Immature natural killer cell (primary cell): Measurements from ENCODE around the gene GMDS. TPM values are rescaled to one million over a fixed set of nuclear protein-coding genes. Genes with fewer than 3 reads are reported as not detected.

ENCODE experiments used
- DNase-seq, 3 donors: peaks; one replicate each; pipeline ENCODE4 v3.0.0; 2022; ENCODE audit warnings: mixed read lengths in 1 of 3
- H3K27ac Mint-ChIP-seq, 6 donors: one replicate each; pipeline ENCODE4 v1.8.0; 2020; ENCODE audit warnings: mixed read lengths in 6 of 6, mild to moderate bottlenecking in 5 of 6, inconsistent platforms in 4 of 6, moderate library complexity in 3 of 6
- H3K27me3 Mint-ChIP-seq, 3 donors: one replicate each; pipeline ENCODE4 v1.8.0; 2020 to 2021; ENCODE audit warnings: low read depth in 3 of 3, mild to moderate bottlenecking in 3 of 3, mixed read lengths in 3 of 3, moderate library complexity in 3 of 3, inconsistent platforms in 1 of 3
- H3K36me3 Mint-ChIP-seq, 3 donors: one replicate each; pipeline ENCODE4 v1.8.0; 2020; ENCODE audit warnings: mixed read lengths in 3 of 3, inconsistent platforms in 2 of 3, mild to moderate bottlenecking in 2 of 3
- H3K4me1 Mint-ChIP-seq, 2 donors: one replicate each; pipeline ENCODE4 v1.8.0; 2020; ENCODE audit warnings: inconsistent platforms in 2 of 2, mild to moderate bottlenecking in 2 of 2, mixed read lengths in 2 of 2, moderate library complexity in 1 of 2
- H3K4me3 Mint-ChIP-seq, 5 donors: one replicate each; pipeline ENCODE4 v1.8.0; 2020; ENCODE audit warnings: mild to moderate bottlenecking in 5 of 5, mixed read lengths in 5 of 5, inconsistent platforms in 3 of 5, moderate library complexity in 3 of 5
- H3K9me3 Mint-ChIP-seq, 6 donors: one replicate each; pipeline ENCODE4 v1.8.0; 2020; ENCODE audit warnings: mild to moderate bottlenecking in 6 of 6, mixed read lengths in 6 of 6, inconsistent platforms in 4 of 6, moderate library complexity in 3 of 6
- polyA plus RNA-seq, 3 donors: library from polyadenylated mRNA; unstranded; fragments of 300-500 nt; fragmentation: Illumina TruSeq; gene quantifications; one replicate each; pipeline ENCODE4 v1.2.3, GENCODE V29; 2021

Gene GMDS
- polyA plus RNA-seq, 3 donors from 2014 or later, result 14.1 to 25.4 (median 22.5) TPM

- Mint-ChIP-seq H3K36me3 (peaks cover 4 to 7% (median 6%) of the 10 kb centered on the region in 3 donors), H3K27me3 (peaks cover 0 to 2% (median 2%) of the 10 kb centered on the region in 3 donors), H3K4me1 (peaks cover 0 to 6% of the 10 kb centered on the region in 2 donors), H3K9me3 (no peaks in the 10 kb centered on the region), H3K27ac (no peak overlapping the region), H3K4me3 (no peak overlapping the region)
- DNase-seq, result no peak
These were observed 352.7 kb downstream of the GMDS start for GRCh38 chr6:1892716-1893115.

GRCh38 chr6:1890987-1891386 is 354.4 kb downstream of the GMDS start:
- H3K9me3 Mint-ChIP-seq, result no peaks in the 10 kb centered on the region
- H3K36me3 Mint-ChIP-seq, result peaks cover 3 to 6% (median 4%) of the 10 kb centered on the region in 3 donors
- H3K4me3 Mint-ChIP-seq, result no peak overlapping the region
- peaks cover 0 to 6% of the 10 kb centered on the region in 2 donors for H3K4me1 Mint-ChIP-seq
- H3K27ac Mint-ChIP-seq, result no peak overlapping the region
- no peak for DNase-seq
- peaks cover 0 to 1% (median 0%) of the 10 kb centered on the region in 3 donors for H3K27me3 Mint-ChIP-seq

- Mint-ChIP-seq H3K4me3 (no peak overlapping the region), H3K27me3 (peaks cover 0 to 1% (median 0%) of the 10 kb centered on the region in 3 donors), H3K36me3 (peaks cover 3 to 6% (median 4%) of the 10 kb centered on the region in 3 donors), H3K27ac (no peak overlapping the region), H3K9me3 (no peaks in the 10 kb centered on the region), H3K4me1 (peaks cover 0 to 6% of the 10 kb centered on the region in 2 donors)
- DNase-seq, result no peak
These were observed 355.3 kb downstream of the GMDS start for GRCh38 chr6:1890071-1890470.

GRCh38 chr6:1885576-1886011 is 359.8 kb downstream of the GMDS start:
- no peak for DNase-seq
- Mint-ChIP-seq H3K27me3 (no peaks in the 10 kb centered on the region), H3K9me3 (no peaks in the 10 kb centered on the region)

GRCh38 chr6:1884313-1884712 is 361.1 kb downstream of the GMDS start:
- no peak overlapping the region for H3K4me3 Mint-ChIP-seq
- H3K4me1 Mint-ChIP-seq, result no peaks in the 10 kb centered on the region
- H3K27ac Mint-ChIP-seq, result no peak overlapping the region
- no peaks in the 10 kb centered on the region for H3K27me3 Mint-ChIP-seq
- no peaks in the 10 kb centered on the region for H3K9me3 Mint-ChIP-seq
- DNase-seq, result no peak
- H3K36me3 Mint-ChIP-seq, result peaks cover 0 to 3% (median 0%) of the 10 kb centered on the region in 3 donors

More at GRCh38 chr6:1885576-1886011, 359.8 kb downstream of the GMDS start:
- H3K4me1 Mint-ChIP-seq, result peaks cover 0 to 5% of the 10 kb centered on the region in 2 donors
- no peak overlapping the region for H3K4me3 Mint-ChIP-seq
- H3K36me3 Mint-ChIP-seq, result peaks cover 0 to 4% (median 4%) of the 10 kb centered on the region in 3 donors
- H3K27ac Mint-ChIP-seq, result no peak overlapping the region

GRCh38 chr6:1878330-1878729 is 367.1 kb downstream of the GMDS start:
- Mint-ChIP-seq H3K4me1 (no peaks in the 10 kb centered on the region), H3K9me3 (no peaks in the 10 kb centered on the region), H3K27ac (no peak overlapping the region), H3K36me3 (no peaks in the 10 kb centered on the region), H3K4me3 (no peak overlapping the region), H3K27me3 (peaks cover 0 to 2% (median 0%) of the 10 kb centered on the region in 3 donors)
- DNase-seq, result no peak

GRCh38 chr6:1873781-1874180 is 371.6 kb downstream of the GMDS start:
- Mint-ChIP-seq H3K27me3 (peaks cover 0 to 7% (median 2%) of the 10 kb centered on the region in 3 donors), H3K4me3 (no peak overlapping the region), H3K27ac (no peak overlapping the region), H3K36me3 (no peaks in the 10 kb centered on the region), H3K9me3 (no peaks in the 10 kb centered on the region), H3K4me1 (no peaks in the 10 kb centered on the region)
- no peak for DNase-seq

- H3K4me3 Mint-ChIP-seq, result no peak overlapping the region
These were observed 372.7 kb downstream of the GMDS start for GRCh38 chr6:1872649-1873131.

GRCh38 chr6:1871724-1872315 is 373.6 kb downstream of the GMDS start:
- Mint-ChIP-seq H3K36me3 (no peaks in the 10 kb centered on the region), H3K27me3 (peaks cover 0 to 7% (median 2%) of the 10 kb centered on the region in 3 donors), H3K9me3 (no peaks in the 10 kb centered on the region), H3K4me3 (no peak overlapping the region), H3K27ac (no peak overlapping the region), H3K4me1 (no peaks in the 10 kb centered on the region)
- DNase-seq, result no peak

More at GRCh38 chr6:1872649-1873131, 372.7 kb downstream of the GMDS start:
- Mint-ChIP-seq H3K27ac (no peak overlapping the region), H3K4me1 (no peaks in the 10 kb centered on the region), H3K9me3 (no peaks in the 10 kb centered on the region), H3K36me3 (no peaks in the 10 kb centered on the region), H3K27me3 (peaks cover 0 to 7% (median 2%) of the 10 kb centered on the region in 3 donors)
- no peak for DNase-seq

- H3K9me3 Mint-ChIP-seq, result no peaks in the 10 kb centered on the region
- H3K4me3 Mint-ChIP-seq, result no peak overlapping the region
- DNase-seq, result no peak
- H3K4me1 Mint-ChIP-seq, result no peaks in the 10 kb centered on the region
- no peaks in the 10 kb centered on the region for H3K36me3 Mint-ChIP-seq
- H3K27me3 Mint-ChIP-seq, result peaks cover 0 to 5% (median 2%) of the 10 kb centered on the region in 3 donors
- no peak overlapping the region for H3K27ac Mint-ChIP-seq
These were observed 374.5 kb downstream of the GMDS start for GRCh38 chr6:1870932-1871331.

- Mint-ChIP-seq H3K36me3 (no peaks in the 10 kb centered on the region), H3K9me3 (no peaks in the 10 kb centered on the region), H3K4me3 (no peak overlapping the region), H3K27ac (no peak overlapping the region), H3K27me3 (peaks cover 0 to 5% (median 2%) of the 10 kb centered on the region in 3 donors), H3K4me1 (no peaks in the 10 kb centered on the region)
- DNase-seq, result no peak
These were observed 375.2 kb downstream of the GMDS start for GRCh38 chr6:1870251-1870650.

- Mint-ChIP-seq H3K4me3 (no peak overlapping the region), H3K27ac (no peak overlapping the region), H3K4me1 (no peaks in the 10 kb centered on the region), H3K27me3 (peaks cover 0 to 5% (median 2%) of the 10 kb centered on the region in 3 donors), H3K9me3 (no peaks in the 10 kb centered on the region), H3K36me3 (no peaks in the 10 kb centered on the region)
- no peak for DNase-seq
These were observed 375.6 kb downstream of the GMDS start for GRCh38 chr6:1869769-1870168.

GRCh38 chr6:1869308-1869707 is 376.1 kb downstream of the GMDS start:
- H3K9me3 Mint-ChIP-seq, result no peaks in the 10 kb centered on the region
- H3K4me3 Mint-ChIP-seq, result no peak overlapping the region
- no peaks in the 10 kb centered on the region for H3K36me3 Mint-ChIP-seq
- H3K27ac Mint-ChIP-seq, result no peak overlapping the region
- no peaks in the 10 kb centered on the region for H3K4me1 Mint-ChIP-seq
- peaks cover 0 to 5% (median 2%) of the 10 kb centered on the region in 3 donors for H3K27me3 Mint-ChIP-seq
- no peak for DNase-seq

- Mint-ChIP-seq H3K27me3 (peaks cover 0 to 5% (median 2%) of the 10 kb centered on the region in 3 donors), H3K9me3 (no peaks in the 10 kb centered on the region), H3K36me3 (no peaks in the 10 kb centered on the region), H3K4me1 (no peaks in the 10 kb centered on the region), H3K27ac (no peak overlapping the region), H3K4me3 (no peak overlapping the region)
- DNase-seq, result no peak
These were observed 376.7 kb downstream of the GMDS start for GRCh38 chr6:1868561-1869261.
